Hepatocyte (in vitro differentiated cells): ENCODE results near the gene TTR.

Source experiments
- EZH2 ChIP-seq: fragments of 200-600 bp; sonication (generic); IDR thresholded peaks from 2 replicates; pipeline ENCODE4 v1.6.1; 2016; ENCODE audit warnings: antibody characterized with exemption, mild to moderate bottlenecking, borderline replicate concordance
- EZH2phosphoT487 ChIP-seq: fragments of 200-600 bp; sonication (generic); IDR thresholded peaks from one replicate; pipeline ENCODE4 v1.6.1; 2018; ENCODE audit warnings: antibody characterized with exemption, mild to moderate bottlenecking, low read depth, moderate library complexity; ENCODE audit not compliant: unreplicated experiment, severe bottlenecking
- TF ChIP-seq, protein P1 (sequence below): fragments of 200-600 bp; sonication (generic); IDR thresholded peaks from 2 replicates; pipeline ENCODE4 v1.5.1; 2016; ENCODE audit warnings: antibody characterized with exemption, mild to moderate bottlenecking; ENCODE audit not compliant: poor library complexity

DNA sequence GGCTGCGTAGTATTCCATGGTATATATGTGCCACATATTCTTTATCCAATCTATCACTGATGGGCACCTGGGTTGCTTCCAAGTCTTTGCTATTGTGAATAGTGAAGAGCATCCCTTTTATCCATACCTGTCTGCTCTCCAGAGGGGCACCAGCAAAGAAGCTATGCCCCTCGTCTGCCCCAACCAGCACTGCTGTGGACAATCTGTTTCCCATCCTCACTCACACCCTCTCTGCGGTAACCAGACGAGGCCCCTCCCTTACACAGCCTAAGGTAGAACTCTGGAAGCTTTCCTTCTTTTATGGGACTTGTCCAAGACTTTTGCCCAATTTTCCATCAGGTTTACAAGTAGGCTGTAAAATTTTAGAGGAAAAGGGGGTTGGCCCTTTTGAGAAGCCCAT is 24.9 kb downstream of the TTR start:
- TF ChIP-seq, protein P1, sequence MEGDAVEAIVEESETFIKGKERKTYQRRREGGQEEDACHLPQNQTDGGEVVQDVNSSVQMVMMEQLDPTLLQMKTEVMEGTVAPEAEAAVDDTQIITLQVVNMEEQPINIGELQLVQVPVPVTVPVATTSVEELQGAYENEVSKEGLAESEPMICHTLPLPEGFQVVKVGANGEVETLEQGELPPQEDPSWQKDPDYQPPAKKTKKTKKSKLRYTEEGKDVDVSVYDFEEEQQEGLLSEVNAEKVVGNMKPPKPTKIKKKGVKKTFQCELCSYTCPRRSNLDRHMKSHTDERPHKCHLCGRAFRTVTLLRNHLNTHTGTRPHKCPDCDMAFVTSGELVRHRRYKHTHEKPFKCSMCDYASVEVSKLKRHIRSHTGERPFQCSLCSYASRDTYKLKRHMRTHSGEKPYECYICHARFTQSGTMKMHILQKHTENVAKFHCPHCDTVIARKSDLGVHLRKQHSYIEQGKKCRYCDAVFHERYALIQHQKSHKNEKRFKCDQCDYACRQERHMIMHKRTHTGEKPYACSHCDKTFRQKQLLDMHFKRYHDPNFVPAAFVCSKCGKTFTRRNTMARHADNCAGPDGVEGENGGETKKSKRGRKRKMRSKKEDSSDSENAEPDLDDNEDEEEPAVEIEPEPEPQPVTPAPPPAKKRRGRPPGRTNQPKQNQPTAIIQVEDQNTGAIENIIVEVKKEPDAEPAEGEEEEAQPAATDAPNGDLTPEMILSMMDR = no peak
- TF ChIP-seq EZH2phosphoT487 (no peak), EZH2 (no peak)
